ENCODE results near the gene HMGA1. TPM values are rescaled to one million over a fixed set of nuclear protein-coding genes. Genes with fewer than 3 reads are reported as not detected.

The HMGA1 gene
- total RNA-seq, 2 donors from 2014 or later = 22.6 to 27.7 TPM

GRCh38 chr6:34281702-34282334 is 45.1 kb downstream of the HMGA1 start:
- no peaks in the 10 kb centered on the region for H3K9me3 ChIP-seq
- H3K36me3 ChIP-seq (replicated peaks in 1 of 2; ENCODE audit: insufficient read depth in 1 of 2, low read depth in 2 of 2) = no peaks in the 10 kb centered on the region
- ATAC-seq = no peak
- no peak for TF ChIP-seq POLR2A (IDR thresholded peaks at IDR 0.05)
- TF ChIP-seq CTCF (IDR thresholded peaks at IDR 0.05) = no peak
- DNase-seq = no peak
- H3K27ac ChIP-seq = no peak overlapping the region
- H3K4me3 ChIP-seq = no peak overlapping the region
- WGBS, 2 donors = 90% methylated on average over 6 of the region's 6 CpGs
- no peaks in the 10 kb centered on the region for H3K27me3 ChIP-seq
- no peaks in the 10 kb centered on the region for H3K4me1 ChIP-seq
- intact Hi-C loops (cut with DNase I) = no loop called here

GRCh38 chr6:34284563-34285447 is 48.1 kb downstream of the HMGA1 start:
- intact Hi-C loops (cut with DNase I) = no loop called here
- no peaks in the 10 kb centered on the region for H3K4me1 ChIP-seq
- H3K27ac ChIP-seq = peak overlapping the region in 3 of 4 donors; percentile 49 to 80 (median 59)
- H3K27me3 ChIP-seq = no peaks in the 10 kb centered on the region
- no peaks in the 10 kb centered on the region for H3K9me3 ChIP-seq
- 73 to 91% methylated on average over 1 to 4 of the region's 4 CpGs for WGBS, 2 donors
- peak; percentile 41 for ATAC-seq
- no peak for TF ChIP-seq POLR2A (IDR thresholded peaks at IDR 0.05)
- TF ChIP-seq CTCF (IDR thresholded peaks at IDR 0.05) = no peak
- peak; percentile 25 to 76 (median 32) for DNase-seq
- H3K4me3 ChIP-seq = no peak overlapping the region
- H3K36me3 ChIP-seq (replicated peaks in 1 of 2; ENCODE audit: insufficient read depth in 1 of 2, low read depth in 2 of 2) = no peaks in the 10 kb centered on the region

- TF ChIP-seq POLR2A (IDR thresholded peaks at IDR 0.05) = no peak
- TF ChIP-seq CTCF (IDR thresholded peaks at IDR 0.05) = no peak
- 57 to 67% methylated on average over 4 of the region's 4 CpGs for WGBS, 2 donors
- Histone ChIP-seq H3K27me3 (no peaks in the 10 kb centered on the region), H3K4me3 (no peak overlapping the region), H3K36me3 (replicated peaks in 1 of 2; ENCODE audit: insufficient read depth in 1 of 2, low read depth in 2 of 2) (no peaks in the 10 kb centered on the region), H3K9me3 (no peaks in the 10 kb centered on the region), H3K27ac (peak overlapping the region; percentile 9 to 80 (median 54)), H3K4me1 (no peaks in the 10 kb centered on the region)
- peak; percentile 83 for ATAC-seq
- no peak for DNase-seq
- intact Hi-C loops (cut with DNase I) = no loop called here
Measured at GRCh38 chr6:34285448-34286164, 48.9 kb downstream of the HMGA1 start.

GRCh38 chr6:34288581-34288980 is 51.9 kb downstream of the HMGA1 start:
- peak overlapping the region in 2 of 4 donors; percentile 19 to 25 for H3K27ac ChIP-seq
- intact Hi-C loops (cut with DNase I) = no loop called here
- no peaks in the 10 kb centered on the region for H3K4me1 ChIP-seq
- TF ChIP-seq POLR2A (IDR thresholded peaks at IDR 0.05) (no peak), CTCF (IDR thresholded peaks at IDR 0.05) (no peak)
- DNase-seq (no peak), ATAC-seq (no peak)
- no peaks in the 10 kb centered on the region for H3K27me3 ChIP-seq
- WGBS, 2 donors = 60 to 84% methylated on average over 5 of the region's 5 CpGs
- H3K9me3 ChIP-seq = no peaks in the 10 kb centered on the region
- no peak overlapping the region for H3K4me3 ChIP-seq
- H3K36me3 ChIP-seq (replicated peaks in 1 of 2; ENCODE audit: insufficient read depth in 1 of 2, low read depth in 2 of 2) = peaks cover 0 to 10% of the 10 kb centered on the region in 2 donors

Data from body of pancreas (tissue), 4 donors.